GM12864 (cell line): Measurements from ENCODE around the gene CDC73.
"Not testable (repeated sequence)": the region's sequence is repeated elsewhere in the genome, so short reads cannot be mapped to it uniquely, and the experiment has no call there.

ENCODE experiments used
- DNase-seq: peaks from one replicate; pipeline ENCODE4 v3.0.0-alpha.2; 2011; ENCODE audit warnings: low read depth
- H3K4me3 ChIP-seq: 2 replicates; pipeline ENCODE4 v1.5.1; 2011; ENCODE audit warnings: mild to moderate bottlenecking, low read depth, low read length, control low read depth
- CTCF ChIP-seq: IDR thresholded peaks from 2 replicates; pipeline ENCODE4 v1.5.1; 2011; ENCODE audit warnings: low read depth, mild to moderate bottlenecking, moderate library complexity, low read length, control low read depth, inconsistent platforms; ENCODE audit errors: missing control alignments

CDC73 gene

DNA sequence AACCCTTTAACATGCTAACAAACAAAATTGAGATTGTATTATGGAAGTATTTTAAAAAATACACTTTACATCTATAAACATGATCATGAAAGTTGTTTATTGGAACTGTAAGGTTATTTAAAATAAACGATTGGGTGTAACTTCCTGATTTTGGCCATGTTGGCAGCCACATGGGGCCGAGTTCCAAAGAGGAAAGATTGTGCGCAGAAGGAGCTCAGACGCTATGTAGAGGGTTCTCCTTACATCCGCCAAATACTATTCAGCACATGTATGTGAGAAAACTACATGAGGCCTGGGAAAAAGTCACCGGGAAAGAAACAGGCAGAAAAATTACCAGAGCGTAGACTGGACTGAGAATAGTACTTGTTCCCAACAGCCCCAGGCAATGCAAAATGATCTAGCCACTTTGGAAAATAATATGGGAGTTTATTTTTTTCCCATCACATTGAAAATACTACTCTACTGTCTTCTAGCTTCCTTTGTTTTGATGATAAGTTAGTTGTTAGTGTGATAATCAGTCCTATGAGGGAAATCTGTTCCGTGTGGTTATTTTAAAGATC lies 100.3 kb downstream of the CDC73 start:
- H3K4me3 ChIP-seq = no peak overlapping the region
- DNase-seq = no peak
- TF ChIP-seq CTCF = no peak

GRCh38 chr1:193229136-193229535 lies 107.3 kb downstream of the CDC73 start:
- no peak for DNase-seq

GRCh38 chr1:193231146-193231545 lies 109.3 kb downstream of the CDC73 start:
- H3K4me3 ChIP-seq, DNase-seq: not testable (repeated sequence)

More at GRCh38 chr1:193229136-193229535, 107.3 kb downstream of the CDC73 start:
- no peak for TF ChIP-seq CTCF
- no peak overlapping the region for H3K4me3 ChIP-seq

DNA sequence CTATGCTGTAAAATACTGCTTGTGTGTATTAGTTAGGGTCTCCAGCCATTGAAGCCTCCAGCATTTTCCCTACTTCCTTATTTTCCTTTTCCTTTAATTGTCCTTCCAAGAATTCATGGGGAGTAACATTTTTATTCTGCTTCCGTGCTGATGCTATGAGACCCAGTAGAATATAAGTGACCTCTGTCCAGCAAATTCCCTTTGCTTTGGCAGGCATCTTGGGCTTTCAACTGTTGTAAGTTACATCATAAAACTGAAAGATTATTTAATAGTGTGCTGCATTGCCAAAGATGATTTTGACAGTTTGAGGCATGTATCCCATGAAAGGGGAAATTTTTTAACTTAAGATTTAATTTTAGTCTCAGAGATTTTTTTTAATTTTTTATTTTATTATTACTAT lies 112.7 kb downstream of the CDC73 start:
- DNase-seq = no peak
- H3K4me3 ChIP-seq = no peak overlapping the region
- no peak for TF ChIP-seq CTCF

DNA sequence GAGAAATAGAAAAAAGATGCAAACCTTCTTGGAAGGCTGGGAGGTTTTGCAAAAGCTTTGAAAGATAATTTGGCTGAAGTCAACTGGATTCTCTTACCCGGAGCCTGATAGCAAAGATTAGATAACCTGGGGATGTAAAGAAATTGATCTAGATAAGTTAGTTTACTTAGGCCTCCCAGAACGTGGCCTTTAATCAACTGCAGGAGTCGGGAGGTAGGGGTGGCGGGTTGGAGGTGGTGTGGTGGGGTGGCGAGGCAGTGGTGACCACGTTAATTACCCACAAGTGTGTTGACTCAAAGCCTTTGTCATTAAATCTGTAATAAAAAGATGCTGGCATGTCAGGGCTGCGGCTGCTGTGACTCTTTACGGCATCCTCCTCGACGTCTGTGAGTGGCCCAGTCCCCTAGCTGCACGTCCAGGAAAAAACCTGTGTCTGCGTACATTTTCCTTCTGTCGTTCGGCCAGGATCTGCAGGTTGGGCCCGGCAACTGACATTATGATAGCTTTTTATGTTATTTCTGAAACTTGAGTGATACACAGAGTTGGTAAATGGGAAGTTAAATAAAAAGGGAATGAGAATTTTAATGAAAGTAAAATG lies 115.6 kb downstream of the CDC73 start:
- DNase-seq = no peak
- no peak for TF ChIP-seq CTCF
- H3K4me3 ChIP-seq = no peak overlapping the region

- DNase-seq = no peak
- H3K4me3 ChIP-seq = no peak overlapping the region
- no peak for TF ChIP-seq CTCF
Observed at GRCh38 chr1:193240609-193241008, 118.8 kb downstream of the CDC73 start.

DNA sequence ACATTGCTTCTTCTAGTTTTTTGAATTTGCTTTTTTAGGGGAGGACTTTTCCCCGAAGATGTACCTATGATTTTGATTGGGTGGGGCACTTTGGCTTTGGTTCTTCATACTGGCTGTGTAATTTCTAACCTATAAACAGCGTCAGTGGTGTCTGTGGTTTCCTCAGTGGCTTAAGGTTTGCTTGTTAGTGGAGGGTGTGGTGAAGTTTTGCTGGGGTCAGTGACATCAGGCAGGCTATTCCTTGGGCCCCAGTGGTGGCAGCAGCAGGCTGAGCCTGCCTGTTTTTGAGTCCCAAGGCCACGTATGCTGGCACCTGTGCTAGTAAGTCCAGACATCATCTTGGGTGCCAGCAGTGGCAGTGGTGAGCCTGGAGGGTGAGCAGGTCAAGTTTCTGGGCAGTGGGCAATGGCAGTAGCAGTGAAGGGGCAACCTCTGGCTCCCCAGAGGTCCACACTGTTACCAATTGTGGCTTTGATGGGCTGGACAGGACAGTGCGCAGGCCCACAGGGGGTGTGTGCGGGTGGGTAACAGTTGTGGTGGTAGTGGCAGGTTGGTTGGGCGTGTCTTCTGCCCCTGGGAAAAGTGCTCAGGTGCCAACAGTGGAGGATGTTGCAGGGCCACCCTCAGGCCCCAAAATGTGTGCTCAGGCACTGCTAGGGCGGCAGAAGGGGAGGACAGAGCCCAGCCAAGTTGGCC lies 119.4 kb downstream of the CDC73 start:
- H3K4me3 ChIP-seq = no peak overlapping the region
- no peak for DNase-seq
- TF ChIP-seq CTCF = no peak
